GM20000 (cell line): Measurements from ENCODE around the gene CAND1.
"Not testable (repeated sequence)": the region's sequence is repeated elsewhere in the genome, so short reads cannot be mapped to it uniquely, and the experiment has no call there.

Experiments
- DNase-seq: peaks from one replicate; pipeline ENCODE4 v3.0.0; 2012; ENCODE audit warnings: low spot score
- CTCF ChIP-seq: IDR thresholded peaks from 2 replicates; pipeline ENCODE4 v1.5.1; 2012; ENCODE audit warnings: mild to moderate bottlenecking, control low read depth; ENCODE audit errors: extremely low read depth, missing control alignments

CAND1 gene

GRCh38 chr12:67333649-67334048 is 64.5 kb downstream of the CAND1 start:
- no peak for DNase-seq
- no peak for TF ChIP-seq CTCF

- no peak for DNase-seq
- TF ChIP-seq CTCF = no peak
These were observed 69.3 kb downstream of the CAND1 start for GRCh38 chr12:67338426-67338825.

GRCh38 chr12:67339530-67339929 is 70.4 kb downstream of the CAND1 start:
- no peak for TF ChIP-seq CTCF
- DNase-seq = no peak

- not testable (repeated sequence) for DNase-seq
These were observed 71.9 kb downstream of the CAND1 start for GRCh38 chr12:67341086-67341485.

- no peak for TF ChIP-seq CTCF
- DNase-seq = no peak
These were observed 76.0 kb downstream of the CAND1 start for GRCh38 chr12:67344979-67345710.

- TF ChIP-seq CTCF = no peak
- DNase-seq = no peak
These were observed 79.5 kb downstream of the CAND1 start for GRCh38 chr12:67348683-67349082.

- DNase-seq = no peak
- no peak for TF ChIP-seq CTCF
These were observed 83.5 kb downstream of the CAND1 start for GRCh38 chr12:67352682-67353081.

- no peak for TF ChIP-seq CTCF
- no peak for DNase-seq
These were observed 85.2 kb downstream of the CAND1 start for GRCh38 chr12:67354322-67354721.
